K562 (cell line): ENCODE results near the gene ITGB5. TPM values are rescaled to one million over a fixed set of nuclear protein-coding genes. Genes with fewer than 3 reads are reported as not detected.

Source experiments
- ARID1B ChIP-seq: fragments of 450-650 bp; IDR thresholded peaks from 2 replicates; pipeline ENCODE4 v1.6.1; 2016; ENCODE audit warnings: antibody characterized with exemption, mild to moderate bottlenecking, inconsistent platforms
- BCOR ChIP-seq: fragments of 450-650 bp; IDR thresholded peaks from 2 replicates; pipeline ENCODE4 v1.6.1; 2016
- CHD4 ChIP-seq: fragments of 200-600 bp; sonication (generic); IDR thresholded peaks from 3 replicates; pipeline ENCODE4 v1.6.1; 2012; ENCODE audit warnings: low read depth, mild to moderate bottlenecking, mixed read lengths, low read length, inconsistent platforms; ENCODE audit not compliant: insufficient read depth, insufficient replicate concordance, poor library complexity, severe bottlenecking
- FIP1L1 ChIP-seq: fragments of 200-400 bp; formaldehyde crosslinking; IDR thresholded peaks from 2 replicates; pipeline ENCODE4 v1.6.1; 2018; ENCODE audit warnings: mild to moderate bottlenecking, low read depth, low read length; ENCODE audit not compliant: poor library complexity, severe bottlenecking
- MBD1 ChIP-seq: fragments of 250-450 bp; sonication (Bioruptor Pico); IDR thresholded peaks from 2 replicates; pipeline ENCODE4 v1.8.0; 2022; ENCODE audit warnings: inconsistent platforms
- MIER1 ChIP-seq: fragments of 450-650 bp; IDR thresholded peaks from 2 replicates; pipeline ENCODE4 v1.6.1; 2016; ENCODE audit warnings: antibody characterized with exemption, mild to moderate bottlenecking, low read depth
- SNIP1 ChIP-seq: fragments of 450-650 bp; IDR thresholded peaks from 2 replicates; pipeline ENCODE4 v1.7.1; 2017; ENCODE audit warnings: low read depth, mild to moderate bottlenecking
- THRB ChIP-seq: fragments of 450-650 bp; formaldehyde crosslinking; conservative IDR thresholded peaks from 2 replicates; pipeline ENCODE4 v1.4.0; 2022; ENCODE audit warnings: mild to moderate bottlenecking, missing genetic modification characterization
- ZBTB7A ChIP-seq: IDR thresholded peaks from 2 replicates; pipeline ENCODE4 v1.6.1; 2011; ENCODE audit warnings: low read depth, mild to moderate bottlenecking, low read length, moderate library complexity, borderline replicate concordance; ENCODE audit not compliant: control insufficient read depth
- ZNF133 ChIP-seq: fragments of 250-450 bp; sonication (Bioruptor Pico); IDR thresholded peaks from 2 replicates; pipeline ENCODE4 v1.4.0; 2020; ENCODE audit warnings: mild to moderate bottlenecking
- ZNF23 ChIP-seq: fragments of 250-450 bp; sonication (Bioruptor Pico); IDR thresholded peaks from 2 replicates; pipeline ENCODE4 v1.4.0; 2020; ENCODE audit warnings: mild to moderate bottlenecking
- ZNF347 ChIP-seq: fragments of 450-650 bp; formaldehyde crosslinking; IDR thresholded peaks from 2 replicates; pipeline ENCODE4 v1.4.0; 2020; ENCODE audit warnings: low read depth, mild to moderate bottlenecking, moderate library complexity
- ZNF384 ChIP-seq: IDR thresholded peaks from 2 replicates; pipeline ENCODE4 v1.6.1; 2012; ENCODE audit warnings: low read depth, low read length, improper control_type of control experiment
- ZNF444 ChIP-seq: fragments of 250-450 bp; sonication (Bioruptor Pico); IDR thresholded peaks from 2 replicates; pipeline ENCODE4 v1.4.0; 2020; ENCODE audit warnings: mild to moderate bottlenecking, moderate library complexity
- ZNF449 ChIP-seq: fragments of 250-450 bp; sonication (Bioruptor Pico); IDR thresholded peaks from 2 replicates; pipeline ENCODE4 v1.8.0; 2022; ENCODE audit warnings: moderate library complexity, mild to moderate bottlenecking, inconsistent platforms
- ZNF77 ChIP-seq: fragments of 250-450 bp; sonication (Bioruptor Pico); IDR thresholded peaks from 2 replicates; pipeline ENCODE4 v1.5.0; 2020
- polyA plus RNA-seq, 8 experiments: library from polyadenylated mRNA; depleted of rRNA in 4 of 8; stranded (reverse) in 5 of 8; unstranded in 3 of 8; fragments of >200 nt; fragmentation: Nextera tagmentation in 2 of 8; fragmentation: Illumina TruSeq in 1 of 8; extraction: Ambion mirVana in 2 of 8; extraction: Trizol in 1 of 8; gene quantifications; 2 replicates each; pipeline versions ENCODE4 v1.2.1 to v1.2.3, GENCODE V29; 2011 to 2014; ENCODE audit warnings: inconsistent platforms in 1 of 8, missing spikeins in 1 of 8
- total RNA-seq, 7 experiments: library from RNA; depleted of rRNA in 6 of 7; stranded (reverse); fragments of >200 nt in 6 of 7; fragmentation: Illumina TruSeq in 2 of 7; extraction: Trizol in 2 of 7; gene quantifications; 2 replicates each; pipeline versions ENCODE4 v1.2.1 to v1.2.3, GENCODE V29; 2011 to 2021; ENCODE audit warnings: low replicate concordance in 1 of 7
- TF ChIP-seq, protein P1 (sequence below), 2 experiments: fragments of 450-650 bp; IDR thresholded peaks; 2 replicates each; pipeline ENCODE4 v1.6.1; 2018; ENCODE audit warnings: mild to moderate bottlenecking in 2 of 2, low read depth in 1 of 2; ENCODE audit not compliant: partially characterized antibody in 2 of 2

Gene ITGB5
- total and polyA plus RNA-seq, 9 of the 15 experiments (the other 6 are each of a cell fraction or from before 2014, with no cell fraction given): 1.7 to 46.8 (median 9.9) TPM

- peak; percentile 90 for TF ChIP-seq ARID1B
- TF ChIP-seq ZBTB7A: no peak
- TF ChIP-seq ZNF347 (CRISPR knock-in tag): no peak
- TF ChIP-seq ZNF449 (CRISPR knock-in tag): no peak
- TF ChIP-seq ZNF23 (CRISPR knock-in tag): no peak
- TF ChIP-seq FIP1L1: no peak
- no peak for TF ChIP-seq CHD4
- TF ChIP-seq MIER1: no peak
- TF ChIP-seq, protein P1, sequence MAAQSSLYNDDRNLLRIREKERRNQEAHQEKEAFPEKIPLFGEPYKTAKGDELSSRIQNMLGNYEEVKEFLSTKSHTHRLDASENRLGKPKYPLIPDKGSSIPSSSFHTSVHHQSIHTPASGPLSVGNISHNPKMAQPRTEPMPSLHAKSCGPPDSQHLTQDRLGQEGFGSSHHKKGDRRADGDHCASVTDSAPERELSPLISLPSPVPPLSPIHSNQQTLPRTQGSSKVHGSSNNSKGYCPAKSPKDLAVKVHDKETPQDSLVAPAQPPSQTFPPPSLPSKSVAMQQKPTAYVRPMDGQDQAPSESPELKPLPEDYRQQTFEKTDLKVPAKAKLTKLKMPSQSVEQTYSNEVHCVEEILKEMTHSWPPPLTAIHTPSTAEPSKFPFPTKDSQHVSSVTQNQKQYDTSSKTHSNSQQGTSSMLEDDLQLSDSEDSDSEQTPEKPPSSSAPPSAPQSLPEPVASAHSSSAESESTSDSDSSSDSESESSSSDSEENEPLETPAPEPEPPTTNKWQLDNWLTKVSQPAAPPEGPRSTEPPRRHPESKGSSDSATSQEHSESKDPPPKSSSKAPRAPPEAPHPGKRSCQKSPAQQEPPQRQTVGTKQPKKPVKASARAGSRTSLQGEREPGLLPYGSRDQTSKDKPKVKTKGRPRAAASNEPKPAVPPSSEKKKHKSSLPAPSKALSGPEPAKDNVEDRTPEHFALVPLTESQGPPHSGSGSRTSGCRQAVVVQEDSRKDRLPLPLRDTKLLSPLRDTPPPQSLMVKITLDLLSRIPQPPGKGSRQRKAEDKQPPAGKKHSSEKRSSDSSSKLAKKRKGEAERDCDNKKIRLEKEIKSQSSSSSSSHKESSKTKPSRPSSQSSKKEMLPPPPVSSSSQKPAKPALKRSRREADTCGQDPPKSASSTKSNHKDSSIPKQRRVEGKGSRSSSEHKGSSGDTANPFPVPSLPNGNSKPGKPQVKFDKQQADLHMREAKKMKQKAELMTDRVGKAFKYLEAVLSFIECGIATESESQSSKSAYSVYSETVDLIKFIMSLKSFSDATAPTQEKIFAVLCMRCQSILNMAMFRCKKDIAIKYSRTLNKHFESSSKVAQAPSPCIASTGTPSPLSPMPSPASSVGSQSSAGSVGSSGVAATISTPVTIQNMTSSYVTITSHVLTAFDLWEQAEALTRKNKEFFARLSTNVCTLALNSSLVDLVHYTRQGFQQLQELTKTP (IDR thresholded peaks at IDR 0.05; ENCODE audit: low read depth in 1 of 2, partially characterized antibody in 2 of 2): no peak
- no peak for TF ChIP-seq ZNF77 (CRISPR knock-in tag)
- no peak for TF ChIP-seq MBD1 (CRISPR knock-in tag)
- no peak for TF ChIP-seq SNIP1
- TF ChIP-seq ZNF384: no peak
- TF ChIP-seq BCOR: no peak
- TF ChIP-seq ZNF133 (CRISPR knock-in tag): no peak
- no peak for TF ChIP-seq THRB (CRISPR knock-in tag)
- no peak for TF ChIP-seq ZNF444 (CRISPR knock-in tag)
Observed at GRCh38 chr3:124878561-124879336, 8.4 kb downstream of the ITGB5 start (continued).
